HG03196 (cell line): Measurements from ENCODE around the gene CPPED1.

Source experiments
- ATAC-seq: cut with Tn5 transposase; IDR thresholded peaks from one replicate; pipeline ENCODE4 v1.9.1; 2021; ENCODE audit not compliant: unreplicated experiment

CPPED1 gene

DNA sequence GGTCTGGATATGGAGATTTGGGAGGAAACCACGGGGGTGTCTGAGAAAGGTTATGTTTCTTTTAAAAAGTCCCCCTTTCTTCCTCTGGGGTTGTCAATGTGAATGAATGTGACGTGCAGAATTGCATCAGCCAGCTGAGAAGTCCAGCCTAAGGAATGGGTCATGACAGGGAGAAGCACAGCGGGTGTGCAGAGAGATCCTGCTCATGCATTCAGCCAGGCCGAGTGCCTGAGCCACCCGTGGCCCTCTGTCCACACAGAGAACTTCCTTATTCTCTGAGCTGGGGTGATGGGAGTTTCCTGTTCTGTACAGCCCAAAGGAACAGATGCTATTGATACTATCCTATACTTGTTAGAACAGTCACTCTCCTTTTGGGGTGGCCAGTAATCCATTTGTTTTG is 117.9 kb downstream of the CPPED1 start:
- no peak for ATAC-seq

- ATAC-seq: no peak
Measured at GRCh38 chr16:12682432-12683165, 121.1 kb downstream of the CPPED1 start.

GRCh38 chr16:12681653-12682052 is 122.0 kb downstream of the CPPED1 start:
- ATAC-seq: no peak

- no peak for ATAC-seq
Measured at GRCh38 chr16:12680531-12680930, 123.2 kb downstream of the CPPED1 start.

DNA sequence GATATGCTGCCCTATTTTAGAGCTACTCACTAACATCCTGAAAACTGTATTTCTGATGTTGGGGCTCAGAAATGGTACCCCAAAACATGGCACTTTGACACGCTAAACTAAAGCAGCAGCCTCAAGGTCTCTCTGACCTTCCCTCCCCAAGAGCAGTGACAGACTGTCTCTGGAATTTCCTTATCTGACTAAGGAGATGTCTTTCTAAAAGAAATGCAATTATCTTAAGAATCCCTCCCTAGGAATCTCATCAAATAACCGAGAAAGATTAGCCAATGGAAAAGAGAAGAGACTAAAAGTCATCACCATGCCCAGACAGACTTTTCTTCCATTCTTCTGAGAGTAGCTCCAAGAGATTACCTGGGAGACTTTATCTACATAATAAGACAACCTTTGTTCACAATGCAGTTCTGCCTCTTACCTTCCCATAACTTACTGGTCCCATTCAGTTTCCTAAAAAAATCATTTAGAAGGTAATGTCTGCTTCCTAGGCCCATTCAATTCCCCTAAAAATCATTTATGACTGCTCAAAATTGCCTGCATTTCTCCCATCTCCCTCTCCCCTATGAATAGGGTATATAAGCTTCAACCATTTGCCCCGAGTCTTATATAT is 123.9 kb downstream of the CPPED1 start:
- ATAC-seq: no peak

GRCh38 chr16:12678983-12679382 is 124.7 kb downstream of the CPPED1 start:
- no peak for ATAC-seq

DNA sequence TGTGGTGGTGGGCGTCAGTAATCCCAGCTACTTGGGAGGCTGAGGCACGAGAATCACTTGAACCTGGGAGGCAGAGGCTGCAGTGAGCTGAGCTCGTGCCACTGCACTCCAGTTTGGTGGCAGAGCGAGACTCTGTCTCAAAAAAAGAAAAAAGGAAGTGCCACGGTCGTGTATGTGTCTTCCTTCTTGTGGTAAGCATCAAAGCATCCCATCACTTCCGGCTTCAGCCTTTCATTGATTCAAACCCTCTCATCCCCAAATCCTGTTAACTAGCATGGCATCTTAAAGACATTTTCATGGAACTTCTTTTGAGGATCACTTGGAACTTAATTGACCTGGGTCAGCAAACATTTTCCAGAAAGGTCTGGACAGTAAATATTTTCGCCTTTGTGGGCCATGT is 126.2 kb downstream of the CPPED1 start:
- no peak for ATAC-seq

GRCh38 chr16:12675852-12676251 is 127.8 kb downstream of the CPPED1 start:
- no peak for ATAC-seq

DNA sequence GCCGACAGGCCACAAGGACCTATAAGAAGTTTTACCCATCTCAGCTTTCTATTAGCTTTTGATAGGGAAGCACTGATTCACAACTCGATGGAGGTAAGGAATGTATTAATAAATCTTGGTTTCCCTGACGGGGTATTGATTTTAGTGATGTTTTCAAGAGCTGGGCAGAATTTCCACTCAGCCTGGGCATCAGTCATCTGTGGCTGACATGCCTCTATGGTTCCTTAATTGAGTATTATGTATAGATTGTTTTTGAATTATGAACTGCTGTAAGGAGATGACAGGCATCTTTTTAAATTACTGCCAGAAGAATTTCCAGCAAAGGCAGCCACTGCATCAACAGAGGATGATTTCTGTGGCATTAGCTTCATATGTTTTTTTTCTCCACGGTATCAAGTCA is 128.6 kb downstream of the CPPED1 start:
- ATAC-seq: no peak

GRCh38 chr16:12674524-12674923 is 129.2 kb downstream of the CPPED1 start:
- no peak for ATAC-seq

DNA sequence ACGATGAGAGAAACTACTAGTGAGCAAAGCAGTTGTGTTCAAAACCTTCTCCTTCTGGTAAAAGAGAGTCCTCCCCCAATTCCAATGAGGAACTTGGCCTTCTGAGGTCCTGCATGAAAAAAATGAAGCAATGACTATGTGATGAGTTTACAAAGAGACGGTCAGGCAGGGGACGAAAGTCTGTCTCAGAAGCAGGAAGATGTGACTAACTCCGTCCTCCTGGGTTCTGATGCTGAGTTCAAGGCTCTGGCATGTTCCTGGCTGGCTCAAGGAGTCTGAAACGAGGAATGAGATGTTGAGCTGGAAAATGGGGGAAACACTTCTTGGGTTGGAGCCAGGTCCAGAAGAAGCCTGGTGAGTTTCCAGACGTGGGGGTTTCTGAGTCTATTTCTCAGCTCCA is 129.6 kb downstream of the CPPED1 start:
- ATAC-seq: no peak

GRCh38 chr16:12673466-12673865 is 130.2 kb downstream of the CPPED1 start:
- no peak for ATAC-seq

DNA sequence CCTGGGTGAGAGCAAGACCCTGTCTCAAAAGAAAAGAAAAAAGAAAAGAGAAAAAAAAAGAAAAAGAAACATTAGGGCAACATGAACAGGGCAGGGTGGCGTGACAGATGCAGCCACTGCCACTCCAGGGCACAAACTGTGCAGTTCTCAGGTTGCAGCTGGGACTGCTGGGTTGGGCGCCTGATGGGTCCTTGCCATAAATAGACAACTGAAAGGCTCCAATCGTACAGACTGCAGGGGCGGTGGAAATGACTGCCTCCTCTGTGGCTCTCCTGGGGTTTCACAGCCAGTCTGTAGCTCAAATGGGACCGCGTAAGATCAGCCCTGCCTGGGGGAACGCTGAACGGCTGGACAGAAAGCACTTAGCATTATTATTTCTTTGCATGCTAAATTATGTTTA is 130.7 kb downstream of the CPPED1 start:
- no peak for ATAC-seq

DNA sequence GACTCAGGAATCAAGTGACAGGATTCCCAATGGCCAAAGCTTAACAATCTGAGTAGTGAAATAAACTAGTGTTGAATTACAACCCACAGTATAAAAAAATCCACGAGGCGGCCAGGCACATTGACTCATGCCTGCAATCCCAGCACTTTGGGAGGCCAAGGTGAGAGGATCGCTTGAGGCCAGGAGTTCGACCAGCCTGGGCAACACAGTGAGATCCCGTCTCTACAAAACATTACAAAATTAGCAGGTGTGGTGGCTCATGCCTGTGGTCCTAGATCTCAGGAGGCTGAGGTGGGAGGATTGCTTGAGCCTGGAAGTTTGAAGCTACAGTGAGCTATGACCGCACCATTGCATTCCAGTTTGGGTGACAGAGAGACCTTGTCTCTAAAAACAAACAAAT is 133.8 kb downstream of the CPPED1 start:
- ATAC-seq: no peak

DNA sequence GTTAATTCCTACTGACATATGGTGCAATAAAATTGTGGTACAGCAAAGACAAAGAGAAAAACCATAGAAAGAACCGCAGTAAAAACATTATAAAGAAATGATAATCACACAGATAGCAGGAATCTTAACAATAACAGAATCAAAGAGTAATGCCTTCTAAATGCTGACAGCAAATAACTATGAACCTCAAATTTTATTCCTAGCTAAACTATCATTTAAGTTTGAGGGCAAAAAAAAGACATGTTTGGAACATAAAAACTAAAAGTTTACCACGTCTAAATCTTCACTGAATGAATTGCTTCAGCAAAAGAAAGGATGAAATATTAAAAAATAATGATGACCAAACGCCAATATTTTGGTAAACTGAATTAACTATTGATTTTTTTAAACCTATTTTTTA is 135.8 kb downstream of the CPPED1 start:
- no peak for ATAC-seq

DNA sequence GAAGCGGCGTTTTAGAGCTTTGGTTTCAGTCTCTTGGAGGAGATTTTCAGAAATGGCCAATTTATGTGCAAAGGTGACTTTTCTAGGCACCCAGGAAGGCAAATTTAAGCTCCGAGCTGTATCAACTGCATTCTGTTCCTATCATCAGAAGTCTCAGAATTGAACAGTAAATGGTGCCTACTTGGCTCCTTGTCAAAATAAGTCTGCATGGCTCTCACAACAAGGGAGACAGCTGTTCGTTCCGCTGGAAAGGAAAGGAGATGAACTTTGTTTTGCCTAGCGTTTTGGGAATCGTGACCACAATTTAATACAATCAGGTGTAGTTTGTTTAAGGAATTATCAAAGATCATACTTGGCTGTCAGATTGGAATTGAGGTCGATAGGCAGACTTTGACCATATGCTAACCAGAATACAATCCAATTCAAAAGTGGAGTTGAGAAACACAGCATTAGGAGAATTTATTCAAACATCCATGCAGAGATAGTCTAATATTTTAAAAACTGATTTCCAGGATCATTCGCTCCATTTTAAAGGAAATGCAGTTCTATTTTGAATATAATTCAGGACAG is 139.4 kb downstream of the CPPED1 start:
- ATAC-seq: no peak

DNA sequence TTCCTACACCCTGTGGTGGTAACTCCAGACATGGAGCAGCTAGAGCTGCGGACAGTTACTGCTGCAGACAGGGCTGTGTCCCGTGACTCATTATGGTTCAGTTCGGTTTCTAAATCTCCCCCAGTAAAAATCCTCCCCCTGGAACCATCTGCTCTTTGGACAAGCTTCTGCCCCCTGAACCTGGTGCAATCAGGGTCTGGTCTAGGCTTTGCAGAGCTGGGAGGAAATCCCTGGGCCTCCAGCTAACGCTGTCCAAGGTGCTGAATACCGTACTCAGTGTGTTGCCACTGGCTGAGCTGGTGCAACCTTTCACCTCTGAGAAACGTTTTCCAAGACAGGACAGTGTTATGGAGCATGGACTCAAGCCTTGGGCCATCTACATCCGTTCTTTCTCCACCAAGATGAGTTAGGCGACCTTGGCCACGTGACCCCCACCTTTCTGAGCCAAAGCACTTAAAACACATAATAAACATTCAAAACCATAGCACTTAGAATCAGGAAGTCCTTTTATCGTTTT is 142.0 kb downstream of the CPPED1 start:
- ATAC-seq: no peak

DNA sequence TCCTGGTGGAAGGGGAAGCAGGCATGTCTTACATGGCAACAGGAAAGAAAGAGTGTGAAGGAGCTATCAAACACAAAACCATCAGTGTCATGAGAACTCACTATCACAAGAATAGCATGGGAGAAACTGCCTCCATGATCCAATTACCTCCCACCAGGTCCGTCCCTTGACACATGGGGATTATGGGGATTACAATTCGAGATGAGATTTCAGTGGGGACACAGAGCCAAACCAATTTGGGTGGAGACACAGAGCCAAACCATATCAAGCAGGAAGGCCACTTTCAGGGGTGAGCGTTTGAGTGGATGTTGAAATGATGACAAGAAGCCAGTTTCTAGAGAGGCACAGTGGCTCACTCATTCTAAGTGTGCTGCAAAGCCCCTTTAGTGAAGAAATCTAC is 143.8 kb downstream of the CPPED1 start:
- ATAC-seq: no peak

DNA sequence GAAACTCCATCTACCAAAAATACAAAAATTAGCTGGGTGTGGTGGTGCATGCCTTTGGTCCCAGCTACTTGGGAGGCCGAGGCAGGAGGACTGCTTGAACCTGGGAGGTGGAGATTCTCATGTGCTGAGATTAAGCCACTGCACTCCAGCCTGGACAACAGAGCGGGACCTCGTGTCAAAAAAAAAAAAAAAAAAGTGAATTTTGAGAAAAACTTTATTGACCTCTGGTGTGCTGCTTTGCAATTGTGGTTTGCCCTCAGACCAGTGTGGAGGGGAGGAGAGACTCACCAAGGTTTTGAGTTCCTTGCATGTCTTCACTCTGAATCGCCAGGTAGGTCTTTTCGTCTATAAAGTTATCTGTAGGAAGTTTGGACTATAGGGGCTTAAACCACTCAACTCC is 145.2 kb downstream of the CPPED1 start:
- no peak for ATAC-seq

- no peak for ATAC-seq
Measured at GRCh38 chr16:12655537-12655936, 148.2 kb downstream of the CPPED1 start.

DNA sequence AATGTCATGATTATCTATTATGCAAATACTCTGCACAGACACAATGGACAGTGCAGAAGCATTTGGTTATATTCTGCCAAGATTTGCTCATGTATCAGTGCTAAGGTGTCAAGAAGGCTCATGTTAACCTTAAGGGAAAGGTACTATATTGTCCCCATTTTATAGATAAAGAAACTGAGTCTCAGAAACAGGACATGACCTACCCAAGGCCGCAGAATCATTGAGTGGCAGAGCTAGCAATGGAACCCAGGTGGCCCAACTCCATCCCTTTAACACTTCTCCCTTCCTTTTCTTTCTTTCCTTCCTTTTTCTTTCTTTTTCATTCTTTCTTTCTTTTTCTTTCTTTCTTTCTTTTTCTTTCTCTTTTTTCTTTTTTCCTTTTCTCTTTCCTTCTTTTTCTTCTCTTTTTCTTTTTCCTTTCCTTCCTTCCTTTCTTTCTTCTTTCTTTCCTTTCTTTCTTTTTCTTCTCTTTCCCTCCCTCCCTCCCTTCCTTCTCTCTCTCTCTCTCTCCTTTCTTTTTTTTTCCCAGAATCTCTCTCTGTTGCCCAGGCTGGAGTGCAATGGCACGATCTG is 149.8 kb downstream of the CPPED1 start:
- ATAC-seq: no peak

DNA sequence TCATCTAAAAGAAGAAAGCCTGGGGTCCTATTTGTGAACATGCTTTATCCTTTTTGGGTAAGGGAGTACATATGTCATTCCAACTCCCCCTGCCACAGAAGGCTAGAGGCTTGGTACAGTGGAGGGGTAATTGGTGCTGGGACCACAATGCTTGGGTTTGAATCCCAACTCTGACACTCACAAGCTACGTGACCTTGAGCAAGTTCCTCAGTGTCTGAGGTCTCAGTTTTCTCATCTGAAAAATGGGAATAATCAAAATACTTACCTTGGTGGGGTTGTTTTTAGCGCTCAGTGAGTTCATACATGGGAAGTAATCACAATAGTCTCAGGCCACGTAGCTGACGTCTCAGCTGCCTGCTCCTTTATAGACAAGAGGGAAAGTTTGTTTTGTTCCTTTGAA is 150.8 kb downstream of the CPPED1 start:
- ATAC-seq: no peak
